WI38 (cell line): ENCODE results near the gene SENP7.
"Not testable (repeated sequence)": the region's sequence is repeated elsewhere in the genome, so short reads cannot be mapped to it uniquely, and the experiment has no call there.

Experiments
- H3K4me3 ChIP-seq: 2 replicates; pipeline ENCODE4 v1.5.1; 2011; ENCODE audit warnings: low read depth, mild to moderate bottlenecking, control low read depth, low read length
- TF ChIP-seq, protein P1 (sequence below): IDR thresholded peaks from 2 replicates; pipeline ENCODE4 v1.5.1; 2012; ENCODE audit warnings: low read depth, mild to moderate bottlenecking, control low read depth, low read length

Gene SENP7

DNA sequence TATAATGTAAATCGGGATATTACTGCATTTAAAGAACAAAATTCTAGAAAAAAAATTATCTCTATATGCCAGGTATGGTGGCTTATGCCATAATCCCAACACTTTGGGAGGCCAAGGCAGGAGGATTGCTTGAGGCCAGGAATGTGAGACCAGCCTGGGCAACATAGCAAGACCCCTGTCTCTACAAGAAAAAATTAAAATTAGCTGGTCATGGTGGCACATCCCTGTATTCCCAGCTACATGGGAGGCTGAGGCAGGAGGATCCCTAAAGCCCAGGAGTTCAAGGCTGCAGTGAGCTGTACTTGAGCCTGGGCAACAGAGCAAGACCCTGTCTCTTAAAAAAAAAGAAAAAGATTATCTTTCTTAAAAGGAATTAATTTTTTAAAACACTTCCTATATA is 12.8 kb downstream of the SENP7 start:
- no peak overlapping the region for H3K4me3 ChIP-seq
- TF ChIP-seq, protein P1, sequence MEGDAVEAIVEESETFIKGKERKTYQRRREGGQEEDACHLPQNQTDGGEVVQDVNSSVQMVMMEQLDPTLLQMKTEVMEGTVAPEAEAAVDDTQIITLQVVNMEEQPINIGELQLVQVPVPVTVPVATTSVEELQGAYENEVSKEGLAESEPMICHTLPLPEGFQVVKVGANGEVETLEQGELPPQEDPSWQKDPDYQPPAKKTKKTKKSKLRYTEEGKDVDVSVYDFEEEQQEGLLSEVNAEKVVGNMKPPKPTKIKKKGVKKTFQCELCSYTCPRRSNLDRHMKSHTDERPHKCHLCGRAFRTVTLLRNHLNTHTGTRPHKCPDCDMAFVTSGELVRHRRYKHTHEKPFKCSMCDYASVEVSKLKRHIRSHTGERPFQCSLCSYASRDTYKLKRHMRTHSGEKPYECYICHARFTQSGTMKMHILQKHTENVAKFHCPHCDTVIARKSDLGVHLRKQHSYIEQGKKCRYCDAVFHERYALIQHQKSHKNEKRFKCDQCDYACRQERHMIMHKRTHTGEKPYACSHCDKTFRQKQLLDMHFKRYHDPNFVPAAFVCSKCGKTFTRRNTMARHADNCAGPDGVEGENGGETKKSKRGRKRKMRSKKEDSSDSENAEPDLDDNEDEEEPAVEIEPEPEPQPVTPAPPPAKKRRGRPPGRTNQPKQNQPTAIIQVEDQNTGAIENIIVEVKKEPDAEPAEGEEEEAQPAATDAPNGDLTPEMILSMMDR = no peak

DNA sequence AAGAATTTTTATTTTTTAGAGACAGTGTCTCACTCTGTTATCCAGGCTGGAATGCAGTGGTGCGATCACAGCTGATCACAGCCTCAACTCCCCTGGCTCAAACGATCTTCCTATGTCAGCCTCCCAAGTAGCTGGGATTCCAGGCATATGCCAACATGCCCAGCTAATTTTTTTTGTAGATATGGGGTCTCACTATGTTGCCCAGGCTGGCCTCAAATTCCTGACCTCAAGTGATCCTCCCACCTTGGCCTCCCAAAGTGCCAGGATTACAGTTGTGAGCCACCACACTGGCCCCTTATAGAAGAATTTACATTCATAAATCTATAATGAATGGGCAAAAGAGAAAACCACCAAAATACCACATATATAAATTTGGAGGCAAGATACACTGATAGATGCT is 15.2 kb downstream of the SENP7 start:
- no peak overlapping the region for H3K4me3 ChIP-seq
- TF ChIP-seq, protein P1 = no peak

DNA sequence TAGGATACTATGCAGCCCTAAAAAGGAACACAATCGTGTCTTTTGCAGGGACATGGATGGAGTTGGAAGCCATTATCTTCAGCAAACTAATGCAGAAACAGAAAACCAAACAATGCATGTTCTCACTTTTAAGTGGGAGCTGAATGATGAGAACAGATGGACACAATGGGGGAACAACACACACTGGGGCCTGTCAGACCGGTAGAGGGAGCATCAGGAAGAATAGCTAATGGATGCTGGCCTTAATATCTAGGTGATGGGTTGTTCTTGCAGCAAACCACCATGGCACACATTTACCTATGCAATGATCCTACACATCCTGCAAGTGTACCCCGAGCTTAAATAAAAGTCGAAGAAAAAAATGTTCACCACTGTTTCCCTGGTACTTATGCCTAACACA is 17.5 kb downstream of the SENP7 start:
- TF ChIP-seq, protein P1 = no peak
- no peak overlapping the region for H3K4me3 ChIP-seq

DNA sequence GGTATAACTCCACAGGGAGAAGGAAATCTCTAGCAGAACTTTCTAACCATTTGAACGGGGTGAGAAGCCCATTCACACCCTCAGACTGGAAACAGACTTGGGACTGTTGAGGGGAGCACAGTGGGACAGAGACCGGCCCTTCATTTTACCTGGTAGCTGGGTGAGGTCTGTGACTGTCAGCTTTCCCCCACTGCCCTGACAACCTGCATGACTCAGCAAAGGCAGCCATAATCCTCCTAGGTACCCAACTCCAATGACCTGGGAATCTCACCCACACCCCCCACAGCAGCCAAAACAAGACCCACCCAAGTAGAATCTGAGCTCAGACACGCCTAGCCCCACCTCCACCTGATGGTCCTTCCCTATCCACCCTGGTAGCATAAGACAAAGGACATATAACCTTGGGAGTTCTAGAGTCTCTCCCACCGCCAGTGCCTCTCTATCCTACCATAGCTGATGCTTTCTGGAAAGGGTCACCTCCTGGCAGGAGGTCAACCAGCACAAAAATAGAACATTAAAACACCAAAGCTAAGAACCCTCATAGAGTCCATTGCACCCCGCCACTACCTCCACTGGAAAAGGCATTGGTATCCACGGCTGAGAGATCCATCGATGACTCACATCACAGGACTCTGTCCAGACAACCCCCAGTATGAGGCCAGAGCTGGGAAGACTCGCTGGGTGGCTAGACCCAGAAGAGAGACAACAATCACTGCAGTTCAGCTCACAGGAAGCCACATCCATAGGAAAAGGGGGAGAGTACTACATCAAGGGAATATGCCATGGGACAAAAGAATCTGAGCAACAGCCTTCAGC is 28.0 kb downstream of the SENP7 start:
- no peak overlapping the region for H3K4me3 ChIP-seq
- TF ChIP-seq, protein P1 = no peak

DNA sequence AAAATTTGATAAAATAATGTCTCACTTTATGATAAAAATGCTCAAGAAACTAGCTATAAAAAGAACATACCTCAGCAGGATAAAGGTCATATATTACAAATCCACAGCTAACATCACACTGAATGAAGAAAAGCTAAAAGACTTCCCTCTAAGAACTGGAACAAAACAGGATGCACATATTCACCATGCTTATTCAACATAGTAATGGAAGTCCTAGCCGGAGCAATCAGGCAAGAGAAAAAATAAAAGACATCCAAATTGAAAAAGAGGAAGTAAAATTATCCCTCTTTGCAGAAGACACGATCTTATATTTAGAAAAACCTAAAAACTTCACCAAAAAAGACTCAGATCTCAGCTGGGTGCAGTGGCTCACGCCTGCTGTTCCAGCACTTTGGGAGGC is 34.0 kb downstream of the SENP7 start:
- TF ChIP-seq, protein P1 = no peak
- H3K4me3 ChIP-seq = no peak overlapping the region

DNA sequence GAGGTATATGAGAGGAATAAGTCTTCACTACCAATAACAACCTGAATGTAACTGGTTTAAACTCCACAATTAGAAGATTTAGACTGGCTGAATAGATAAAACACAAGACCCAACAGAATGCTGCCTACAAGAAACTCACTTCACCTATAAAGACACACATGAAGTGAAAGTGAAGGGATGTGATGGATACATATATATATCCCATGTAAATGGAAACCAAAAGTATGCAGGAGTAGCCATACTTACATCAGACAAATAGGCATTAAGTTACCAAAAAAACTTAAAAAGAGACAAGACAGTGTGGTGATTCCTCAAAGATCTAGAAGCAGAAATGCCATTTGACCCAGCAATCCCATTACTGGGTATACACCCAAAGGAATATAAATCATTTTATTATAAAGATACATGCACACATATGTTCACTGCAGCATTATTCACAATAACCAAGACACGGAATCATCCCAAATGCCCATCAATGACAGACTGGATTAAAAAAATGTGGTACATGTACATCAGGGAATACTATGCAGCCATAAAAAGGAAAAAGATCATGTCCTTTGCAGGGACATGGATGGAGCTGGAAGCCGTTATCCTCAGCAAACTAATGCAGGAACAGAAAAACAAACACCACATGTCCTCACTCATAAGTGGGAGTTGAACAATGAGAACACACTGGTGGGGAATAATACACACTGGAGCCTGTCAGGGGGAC is 38.0 kb downstream of the SENP7 start:
- not testable (repeated sequence) for H3K4me3 ChIP-seq

DNA sequence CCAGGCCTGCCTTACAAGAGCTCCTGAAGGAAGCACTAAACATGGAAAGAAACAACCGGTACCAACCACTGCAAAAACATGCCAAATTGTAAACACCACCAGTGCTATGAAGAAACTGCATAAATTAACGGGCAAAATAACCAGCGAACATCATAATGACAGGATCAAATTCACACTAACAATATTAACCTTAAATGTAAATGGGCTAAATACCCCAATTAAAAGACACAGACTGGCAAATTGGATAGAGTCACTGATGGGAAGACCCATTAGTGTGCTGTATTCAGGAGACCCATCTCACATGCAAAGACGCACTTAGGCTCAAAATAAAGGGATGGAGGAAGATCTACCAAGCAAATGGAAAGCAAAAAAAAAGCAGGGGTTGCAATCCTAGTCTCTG is 44.3 kb downstream of the SENP7 start:
- not testable (repeated sequence) for H3K4me3 ChIP-seq

DNA sequence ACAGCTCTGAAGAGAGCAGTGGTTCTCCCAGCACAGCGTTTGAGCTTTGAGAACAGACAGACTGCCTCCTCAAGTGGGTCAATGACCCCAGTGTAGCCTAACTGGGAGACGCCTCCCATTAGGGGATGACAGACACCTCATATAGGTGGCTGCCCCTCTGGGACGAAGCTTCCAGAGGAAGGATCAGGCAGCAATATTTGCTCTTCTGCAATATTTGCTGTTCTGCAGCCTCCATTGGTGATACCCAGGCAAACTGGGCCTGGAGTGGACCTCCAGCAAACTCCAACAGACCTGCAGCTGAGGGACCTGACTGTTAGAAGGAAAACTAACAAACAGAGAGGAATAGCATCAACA is 45.7 kb downstream of the SENP7 start:
- not testable (repeated sequence) for H3K4me3 ChIP-seq
